GM18508 (cell line): ENCODE results near the gene CAPN5.

Experiments
- ATAC-seq: cut with Tn5 transposase; IDR thresholded peaks from one replicate; pipeline ENCODE4 v1.9.1; 2021; ENCODE audit warnings: moderate number of reproducible peaks; ENCODE audit not compliant: insufficient read depth, unreplicated experiment

The CAPN5 gene

DNA sequence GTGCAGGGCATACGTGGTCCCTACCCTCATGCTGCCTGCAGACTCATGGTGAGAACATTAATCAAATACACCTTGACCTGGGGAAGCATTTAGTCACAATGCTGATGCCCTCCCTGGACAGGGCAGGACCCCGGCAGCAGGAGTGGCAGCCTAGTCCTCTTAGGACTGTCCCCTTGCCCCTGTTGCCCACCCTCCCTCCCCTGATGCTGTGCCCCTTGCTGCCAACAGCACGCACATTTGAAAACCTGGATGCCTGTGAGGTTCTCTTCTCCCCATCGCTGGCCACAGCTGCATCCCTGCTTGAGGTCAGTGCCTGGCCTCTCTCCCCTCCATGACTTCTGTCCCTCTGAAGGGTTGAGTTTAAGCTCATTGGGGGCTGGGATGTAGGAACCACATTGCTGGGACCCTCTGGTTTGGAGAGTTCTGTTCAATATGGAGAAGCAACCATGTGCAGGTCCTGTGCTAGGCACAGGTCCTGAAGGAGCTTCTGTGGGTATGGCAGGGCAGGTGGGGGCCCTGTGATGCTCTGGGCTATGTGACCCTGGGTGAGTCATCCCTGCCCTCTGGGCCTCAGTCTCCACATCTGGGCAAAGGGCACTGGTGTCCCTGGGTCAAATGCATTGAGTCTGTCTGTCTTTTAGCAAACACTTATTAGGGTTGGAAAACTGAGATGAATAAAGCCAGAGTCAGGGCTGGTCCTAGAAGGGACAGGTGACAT lies 92.6 kb downstream of the CAPN5 start:
- ATAC-seq = no peak

DNA sequence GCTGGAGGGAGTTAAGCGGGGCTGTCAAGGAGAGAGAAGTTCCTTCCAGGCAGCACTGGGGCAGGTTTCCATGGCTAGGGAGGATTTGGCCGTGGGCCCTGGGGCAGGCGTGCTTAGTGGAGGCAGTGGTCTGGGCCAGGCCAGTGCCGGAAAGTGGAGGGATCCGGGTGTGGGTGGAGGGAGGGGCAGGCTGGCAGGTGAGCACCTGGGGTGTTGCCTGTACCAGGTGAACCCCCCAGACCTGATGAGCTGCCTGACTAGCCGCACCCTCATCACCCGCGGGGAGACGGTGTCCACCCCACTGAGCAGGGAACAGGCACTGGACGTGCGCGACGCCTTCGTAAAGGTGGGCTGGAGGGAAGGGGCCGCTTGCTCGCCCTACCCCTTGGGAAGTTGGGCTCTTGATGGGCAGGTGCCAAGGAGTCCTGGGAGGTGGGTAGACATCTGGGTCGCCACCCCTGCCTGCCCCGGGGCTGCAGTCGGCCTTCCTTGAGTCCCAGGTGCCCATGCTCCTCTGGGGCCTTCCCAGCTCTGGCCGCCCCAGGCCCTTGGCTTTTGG lies 93.2 kb downstream of the CAPN5 start:
- no peak for ATAC-seq

DNA sequence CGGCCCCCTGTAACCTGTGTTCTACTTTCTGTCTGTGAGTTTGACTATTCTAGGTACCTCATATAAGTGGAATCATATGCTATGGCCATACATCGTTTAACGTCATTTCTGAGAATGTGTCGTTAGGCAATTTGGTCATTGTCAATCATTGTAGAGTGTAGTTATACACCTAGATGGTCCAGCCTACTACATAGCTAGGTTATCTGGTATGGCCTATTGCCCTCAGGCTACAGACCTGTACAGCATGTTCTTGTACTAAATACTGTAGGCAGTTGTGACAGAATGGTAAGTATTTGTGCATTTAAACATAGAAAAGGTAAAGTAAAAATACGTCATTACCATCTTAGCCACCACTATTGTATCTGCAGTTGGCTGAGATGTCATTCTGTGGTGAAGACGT lies 96.5 kb downstream of the CAPN5 start:
- ATAC-seq = no peak

DNA sequence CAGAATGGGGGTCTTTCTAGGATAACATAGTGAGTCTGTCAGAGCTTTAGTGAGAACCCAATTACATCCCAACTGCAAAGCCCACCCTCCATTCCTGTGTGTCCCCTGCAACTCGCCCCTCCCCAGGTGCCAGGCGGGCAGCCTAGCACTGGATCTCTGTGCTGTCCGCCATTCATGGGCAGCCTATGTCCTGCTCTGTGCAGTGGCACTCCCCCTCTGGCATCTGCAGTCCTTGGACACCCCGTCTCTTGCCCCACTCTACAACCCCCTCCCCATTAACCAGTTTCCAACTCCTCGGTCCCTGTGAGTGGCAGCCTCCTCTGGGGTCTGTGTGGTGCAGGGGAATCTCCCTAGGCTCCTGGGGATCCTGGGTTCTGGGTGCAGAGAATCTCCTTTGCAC lies 98.3 kb downstream of the CAPN5 start:
- ATAC-seq = no peak

DNA sequence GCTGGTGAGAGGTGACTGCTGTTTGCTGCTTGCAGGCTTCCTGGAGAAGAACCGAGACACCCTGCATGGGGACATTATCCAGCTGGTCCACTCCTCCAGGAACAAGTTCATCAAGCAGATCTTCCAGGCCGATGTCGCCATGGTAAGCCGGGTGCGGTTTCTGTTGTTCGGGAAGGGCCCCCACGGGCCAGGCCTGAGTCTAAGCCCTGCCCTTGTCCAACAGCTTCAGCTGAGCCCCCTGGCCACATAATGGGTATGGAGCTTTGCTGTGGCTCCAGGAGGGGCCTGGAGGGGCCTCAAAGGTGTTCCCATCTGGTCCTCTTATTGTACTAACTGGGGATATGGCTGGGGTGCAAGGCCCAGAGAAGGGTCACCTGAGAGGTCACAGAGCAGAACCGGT lies 99.2 kb downstream of the CAPN5 start:
- no peak for ATAC-seq

DNA sequence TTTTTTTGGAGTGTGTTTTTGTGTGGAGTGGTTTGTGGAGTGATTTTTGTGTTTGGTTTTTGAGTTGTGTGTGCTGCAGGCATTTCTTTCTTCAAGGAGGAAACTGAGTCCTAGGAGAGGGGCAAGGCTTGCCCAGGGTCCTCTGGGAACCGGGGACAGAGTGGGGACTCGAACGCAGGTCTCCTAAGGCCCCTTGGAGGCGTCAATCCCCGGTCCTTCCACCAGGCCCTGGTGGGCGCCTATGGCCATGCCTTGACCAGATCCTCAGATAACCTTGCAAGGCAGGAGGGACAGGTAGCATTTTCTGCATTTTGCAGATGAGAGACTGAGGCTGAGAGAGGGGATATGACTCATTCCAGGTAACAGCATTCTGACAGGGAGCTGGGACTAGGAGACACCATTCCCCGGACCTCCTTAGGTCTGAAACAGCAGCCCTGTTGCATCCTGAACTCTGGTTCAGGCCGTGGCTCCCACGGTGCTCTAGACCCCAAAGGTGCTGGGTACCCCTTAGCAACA lies 100.4 kb downstream of the CAPN5 start:
- ATAC-seq = no peak

DNA sequence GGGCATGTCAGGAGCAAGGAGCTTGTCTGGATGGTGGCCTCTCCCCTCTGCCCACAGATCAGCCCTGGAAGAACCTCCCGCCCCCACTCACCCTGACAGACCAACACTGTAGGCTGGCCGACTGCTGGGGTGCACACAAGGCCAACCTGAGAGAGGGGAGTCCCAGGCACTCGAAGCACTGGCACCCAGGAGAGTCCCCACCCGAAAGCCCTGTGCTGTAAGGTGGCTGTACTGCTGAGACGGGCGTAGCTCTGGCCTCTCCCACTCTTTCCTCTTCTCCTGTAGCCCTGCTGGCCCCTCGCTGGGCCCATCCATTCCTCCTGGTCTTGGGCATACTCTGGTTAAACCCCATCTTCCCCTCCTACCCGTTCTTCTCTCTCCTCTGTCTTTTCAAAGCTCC lies 101.0 kb downstream of the CAPN5 start:
- no peak for ATAC-seq

DNA sequence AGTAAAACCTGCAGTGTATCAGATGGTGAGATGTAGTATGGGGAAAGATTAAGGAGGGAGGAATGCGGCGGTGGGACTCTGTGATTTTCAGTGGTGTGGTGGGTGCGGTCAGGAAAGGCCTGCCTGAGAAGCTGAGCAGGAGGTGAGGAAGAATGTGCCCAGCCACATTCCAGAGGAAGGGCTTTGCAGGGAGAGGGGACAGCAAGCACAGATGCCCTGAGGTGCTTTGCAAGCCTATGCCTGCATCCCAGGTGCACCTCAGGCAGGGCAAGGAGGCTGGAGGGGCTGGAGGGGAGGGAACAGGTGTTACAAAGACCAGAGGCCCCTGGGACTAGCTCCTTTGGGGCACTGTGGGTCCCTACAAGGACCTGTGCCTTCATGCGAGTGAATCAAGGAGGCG lies 103.3 kb downstream of the CAPN5 start:
- ATAC-seq = no peak

DNA sequence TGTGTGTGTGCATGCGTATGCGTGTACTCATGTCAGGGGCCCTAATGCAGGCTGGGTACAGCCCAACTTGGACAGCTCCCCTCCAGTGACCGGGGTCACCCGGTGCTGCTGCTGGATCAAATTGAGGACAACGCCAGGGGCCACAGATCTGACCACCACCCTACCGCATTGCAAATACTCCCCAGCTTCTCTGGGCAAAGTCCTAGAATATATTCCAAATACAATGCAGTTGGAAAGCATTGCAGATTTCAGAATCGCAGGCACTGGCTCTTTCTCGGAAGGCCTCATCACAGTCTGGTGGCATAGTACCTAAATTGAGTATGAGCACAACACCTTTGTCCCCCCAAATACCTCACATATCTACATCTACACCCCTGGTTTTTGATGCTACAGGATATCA lies 104.5 kb downstream of the CAPN5 start:
- no peak for ATAC-seq

DNA sequence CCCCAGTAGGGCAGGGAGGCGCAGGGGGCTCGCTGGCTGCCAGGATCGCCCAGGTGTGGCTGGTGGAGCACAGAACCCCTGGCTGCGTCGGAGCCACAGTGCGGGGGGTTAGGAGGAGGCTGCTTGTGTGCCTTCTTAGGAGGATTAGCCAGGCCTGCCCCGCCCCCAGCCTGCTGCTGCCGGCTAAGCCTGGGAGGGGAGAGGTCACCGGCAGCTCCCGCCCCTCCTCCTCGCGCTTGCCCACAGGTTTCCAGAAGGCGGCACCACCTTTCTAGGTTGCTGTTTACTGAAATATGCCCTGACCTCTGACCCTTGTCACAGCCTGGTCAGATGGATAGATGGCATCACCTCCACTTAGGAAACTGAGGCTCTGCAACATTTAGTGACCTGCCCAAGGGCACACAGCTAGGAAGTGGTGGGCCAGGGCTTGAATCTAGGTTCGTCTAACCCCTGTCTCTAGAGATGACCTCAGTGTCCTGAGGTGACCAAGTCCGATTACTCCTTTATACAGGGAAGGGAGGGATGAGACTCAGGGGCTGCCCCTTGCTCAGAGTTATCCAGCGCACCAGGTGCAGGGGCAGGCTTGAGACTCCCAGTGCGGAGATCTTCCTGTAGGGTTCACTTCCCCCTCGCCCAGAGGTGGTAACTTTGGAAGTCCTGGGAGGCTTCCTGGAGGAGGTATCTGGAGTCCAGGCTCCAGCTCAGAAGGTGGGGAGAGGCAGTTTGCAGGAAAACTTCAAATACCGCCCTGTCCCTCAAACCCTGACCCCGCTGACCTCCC lies 105.3 kb downstream of the CAPN5 start:
- no peak for ATAC-seq

DNA sequence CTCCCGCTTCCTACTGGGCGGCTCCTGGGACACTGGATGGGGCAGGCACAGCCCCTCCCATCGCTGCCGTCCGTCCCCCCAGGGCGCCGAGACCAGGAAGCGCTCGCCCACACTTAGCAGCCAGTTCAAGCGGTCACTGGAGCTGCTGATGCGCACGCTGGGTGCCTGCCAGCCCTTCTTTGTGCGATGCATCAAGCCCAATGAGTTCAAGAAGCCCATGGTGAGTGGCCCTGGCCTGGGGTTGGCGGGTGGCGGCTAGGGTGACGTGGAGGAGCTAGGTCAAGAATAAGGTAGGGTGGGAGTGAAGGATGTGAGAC lies 105.9 kb downstream of the CAPN5 start:
- no peak for ATAC-seq

DNA sequence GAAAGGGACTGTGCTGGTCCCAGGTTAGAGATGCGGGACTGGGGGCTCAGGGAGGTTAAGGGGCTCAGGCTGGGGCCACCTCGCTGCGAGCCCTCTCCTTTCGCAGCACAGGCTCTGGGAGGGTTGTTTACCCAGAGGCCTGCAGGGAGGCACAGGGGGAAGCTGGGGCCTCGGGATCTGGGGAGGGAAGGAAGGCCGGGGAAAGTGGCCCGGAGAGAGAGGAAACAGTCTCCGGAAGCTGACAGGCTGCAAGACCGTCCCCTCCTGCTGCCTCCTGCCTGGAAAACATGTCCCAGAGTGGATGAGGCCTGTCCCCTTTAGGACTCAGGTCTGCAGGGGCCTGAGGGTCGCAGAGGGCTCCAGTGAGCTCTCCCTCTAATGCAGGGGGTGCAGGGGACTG lies 106.7 kb downstream of the CAPN5 start:
- no peak for ATAC-seq

DNA sequence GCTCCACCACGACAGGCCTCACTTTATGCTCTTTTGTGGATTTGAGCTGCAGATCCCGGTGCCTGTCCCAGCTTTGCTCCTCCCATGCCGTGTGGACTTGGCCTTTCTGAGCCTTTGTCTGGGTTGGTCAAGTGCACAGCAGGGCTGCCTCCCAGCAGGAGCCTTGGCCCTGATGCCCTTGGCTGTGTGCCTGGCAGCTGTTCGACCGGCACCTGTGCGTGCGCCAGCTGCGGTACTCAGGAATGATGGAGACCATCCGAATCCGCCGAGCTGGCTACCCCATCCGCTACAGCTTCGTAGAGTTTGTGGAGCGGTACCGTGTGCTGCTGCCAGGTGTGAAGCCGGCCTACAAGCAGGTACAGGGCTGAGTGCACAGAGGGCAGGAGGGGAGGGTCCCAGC lies 107.8 kb downstream of the CAPN5 start:
- no peak for ATAC-seq

DNA sequence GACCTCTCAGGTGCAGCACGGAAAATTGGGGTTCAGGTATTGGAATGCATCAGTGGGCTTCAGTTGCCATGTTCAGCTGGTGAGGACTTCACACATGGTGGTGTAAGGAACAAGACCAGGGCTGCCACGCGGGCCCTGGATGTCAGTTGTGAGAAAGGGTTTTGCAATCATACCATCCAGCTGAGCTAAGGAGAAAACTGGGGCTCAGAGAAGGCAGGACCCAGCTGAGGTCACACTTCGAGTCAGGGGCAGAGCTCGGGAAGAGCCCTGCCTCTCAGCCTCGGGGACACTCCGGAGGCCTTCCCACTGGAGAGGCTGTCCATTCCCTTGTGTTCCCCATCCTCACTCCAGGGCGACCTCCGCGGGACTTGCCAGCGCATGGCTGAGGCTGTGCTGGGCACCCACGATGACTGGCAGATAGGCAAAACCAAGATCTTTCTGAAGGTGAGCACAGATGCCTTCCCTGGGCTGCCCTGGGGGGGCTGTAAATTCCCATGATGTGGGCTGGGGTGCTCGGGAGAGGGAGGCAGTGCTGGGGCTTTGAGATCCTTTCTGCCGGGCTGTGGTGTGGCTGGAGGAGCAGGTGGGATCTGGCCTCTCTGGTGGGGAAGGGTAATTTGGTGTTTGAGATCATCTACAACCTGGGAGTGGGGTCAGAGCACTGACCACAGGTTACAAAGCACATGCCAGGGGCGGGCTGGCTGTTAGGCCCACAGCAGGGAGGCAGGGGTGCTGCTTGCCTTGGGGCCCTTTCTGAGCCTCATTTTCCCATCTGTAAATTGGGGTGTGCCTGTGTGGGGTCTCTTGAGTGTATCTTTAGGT lies 108.5 kb downstream of the CAPN5 start:
- no peak for ATAC-seq
